Stimulated activated CD4-positive, alpha-beta T cell treated with anti-CD3 and anti-CD28 coated beads, Interleukin-12 subunit alpha, Interleukin-12 subunit beta, amount 100 ng/mL, for 48 hours (primary cell): ENCODE measurements around the gene CLSTN3.

Experiments
- DNase-seq, 3 donors: peaks; one replicate each; pipeline ENCODE4 v3.0.0-alpha.2; 2020; ENCODE audit warnings: low read depth in 2 of 3, low spot score in 1 of 3

Gene CLSTN3

GRCh38 chr12:7129872-7130691 lies at the start of gene CLSTN3:
TSS of gene CLSTN3 (plus strand) at chr12:7130371. CDS start at chr12:7130649, 278 bp downstream.
- peak; percentile 68 to 73 (median 72) for DNase-seq

GRCh38 chr12:7081037-7081436 lies 49.1 kb upstream of the CLSTN3 start:
- no peak for DNase-seq

DNA sequence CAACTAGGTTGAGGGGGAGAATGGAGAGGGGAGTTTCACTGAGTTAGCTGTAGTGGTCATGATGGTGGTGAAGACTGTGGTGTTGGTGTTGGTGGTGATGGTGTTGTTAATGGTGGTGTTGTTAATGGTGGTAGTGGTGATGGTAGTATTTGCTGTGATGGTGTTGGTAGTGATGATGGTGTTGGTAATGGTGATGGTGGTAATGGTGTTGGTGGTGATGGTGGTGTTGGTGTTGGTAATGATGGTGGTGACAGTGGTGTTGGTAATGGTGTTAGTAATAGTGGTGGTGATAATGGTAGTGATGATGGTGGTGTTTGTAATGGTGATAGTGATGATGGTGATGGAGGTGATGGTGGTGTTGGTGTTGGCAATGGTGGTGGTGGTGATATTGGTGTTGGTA lies 47.0 kb upstream of the CLSTN3 start:
- DNase-seq, result no peak

- no peak for DNase-seq
Observed at GRCh38 chr12:7089196-7089871, 40.8 kb upstream of the CLSTN3 start.

GRCh38 chr12:7090222-7090998 lies 39.8 kb upstream of the CLSTN3 start:
- no peak for DNase-seq

DNA sequence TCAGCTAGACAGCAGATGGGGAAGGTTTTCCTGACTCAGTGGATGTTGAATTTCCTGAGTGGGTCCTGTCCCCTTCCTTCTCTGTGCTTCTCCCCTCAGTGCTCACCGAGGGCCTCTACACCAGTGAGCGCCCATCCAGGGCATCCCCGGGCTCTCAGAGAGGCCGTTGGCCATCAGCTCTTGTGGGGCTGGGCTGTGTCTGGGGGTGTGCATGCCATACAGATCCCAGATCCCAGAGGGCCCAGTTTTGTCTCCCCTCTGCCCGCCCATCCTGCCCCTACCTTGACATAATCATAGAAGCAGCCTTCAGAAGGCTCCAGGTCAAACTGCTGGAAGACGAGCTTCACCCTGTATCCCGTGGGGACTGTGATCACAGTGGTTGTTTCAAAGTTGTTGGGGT lies 39.0 kb upstream of the CLSTN3 start:
- no peak for DNase-seq

DNA sequence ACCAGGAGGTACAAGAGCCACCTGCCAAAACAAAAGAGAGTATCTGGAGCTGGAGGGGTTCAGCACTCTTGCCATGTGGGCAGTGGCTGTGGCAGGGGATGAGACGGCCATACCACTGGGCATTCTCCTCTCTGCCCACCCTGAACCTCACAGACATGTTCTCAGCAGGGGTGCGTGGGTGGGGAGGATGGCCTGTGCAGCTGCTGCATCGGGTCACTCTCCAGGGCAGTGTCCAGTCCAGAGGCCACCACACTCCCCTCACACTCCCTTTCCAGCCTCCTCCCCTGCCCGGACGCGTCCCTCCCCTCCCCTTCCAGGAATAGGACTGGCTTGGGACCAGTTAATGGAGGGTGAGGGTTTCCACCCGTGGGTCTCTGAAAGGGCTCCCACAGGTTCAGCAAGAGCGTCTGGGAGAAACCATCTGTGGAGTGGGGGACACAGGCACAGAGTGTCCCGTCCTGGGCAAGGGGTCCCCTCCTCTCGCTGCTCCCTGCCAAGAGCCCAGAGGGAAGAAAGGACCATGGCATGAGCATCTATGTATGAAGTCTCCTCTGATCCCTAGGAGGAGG lies 38.4 kb upstream of the CLSTN3 start:
- DNase-seq, result no peak

GRCh38 chr12:7092229-7092985 lies 37.8 kb upstream of the CLSTN3 start, which contains the start of gene C1R:
TSS of gene C1R (minus strand) at chr12:7092445. CDS start at chr12:7092388, 57 bp downstream.
- peak; percentile 45 to 72 (median 52) for DNase-seq

DNA sequence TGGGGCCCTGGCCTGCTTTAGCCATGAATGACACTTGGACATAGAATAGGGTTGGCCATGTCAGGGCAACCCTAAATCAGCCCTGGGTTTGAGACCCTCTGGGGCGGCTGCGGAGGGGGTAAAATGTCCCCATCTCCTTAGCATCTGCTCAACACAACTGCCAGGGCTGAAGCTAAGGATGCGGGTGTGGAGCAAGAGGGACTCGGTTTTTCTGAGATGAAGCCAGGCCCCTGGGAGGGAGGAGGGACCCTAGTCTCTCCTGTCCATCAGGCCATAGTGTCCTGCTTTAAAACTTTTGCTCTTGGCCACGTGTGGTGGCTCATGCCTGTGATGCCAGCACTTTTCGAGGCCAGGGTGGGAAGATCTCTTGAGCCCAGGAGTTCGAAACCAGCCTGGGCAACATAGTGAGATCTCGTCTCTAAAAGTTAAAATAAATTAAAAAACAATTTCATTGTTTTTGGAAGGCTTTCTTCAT lies 37.1 kb upstream of the CLSTN3 start:
- no peak for DNase-seq

DNA sequence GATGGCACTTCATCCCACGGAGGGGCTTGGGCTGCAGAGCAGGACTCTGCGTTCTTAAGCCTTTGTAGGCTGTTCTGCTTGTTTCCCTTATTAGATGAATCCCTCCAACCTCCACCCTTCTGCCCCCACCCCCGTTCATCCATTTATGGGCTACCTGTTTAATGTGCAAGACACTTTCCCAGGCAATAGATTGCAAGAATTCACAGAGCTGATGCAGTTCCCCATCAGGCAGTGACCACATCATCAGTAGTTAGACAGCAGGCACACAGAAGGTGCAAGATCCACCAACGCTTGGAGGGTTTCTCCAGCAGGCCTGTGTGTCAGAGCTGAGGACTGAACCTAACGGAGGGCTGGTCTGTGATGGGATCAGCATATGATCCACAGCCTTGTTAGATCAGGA lies 36.7 kb upstream of the CLSTN3 start:
- no peak for DNase-seq

DNA sequence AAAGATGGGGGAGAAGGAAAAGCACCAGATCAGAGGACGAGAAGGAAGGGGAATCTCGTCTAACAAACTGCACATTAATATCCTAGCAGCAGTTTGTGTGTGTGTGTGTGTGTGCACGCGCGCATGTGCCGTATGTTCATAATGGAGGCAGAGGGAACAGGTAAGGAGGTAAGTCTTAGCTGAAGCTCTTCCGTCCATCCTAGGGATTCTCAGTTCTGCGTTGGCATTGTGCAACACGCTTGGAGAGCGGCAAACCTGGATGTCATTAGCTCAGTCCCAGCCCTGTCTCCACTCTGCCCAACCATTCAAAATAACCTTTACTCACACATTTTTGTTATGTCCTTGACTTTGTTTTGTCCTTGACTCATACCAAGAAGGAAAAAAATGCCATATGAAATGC lies 36.3 kb upstream of the CLSTN3 start:
- no peak for DNase-seq

DNA sequence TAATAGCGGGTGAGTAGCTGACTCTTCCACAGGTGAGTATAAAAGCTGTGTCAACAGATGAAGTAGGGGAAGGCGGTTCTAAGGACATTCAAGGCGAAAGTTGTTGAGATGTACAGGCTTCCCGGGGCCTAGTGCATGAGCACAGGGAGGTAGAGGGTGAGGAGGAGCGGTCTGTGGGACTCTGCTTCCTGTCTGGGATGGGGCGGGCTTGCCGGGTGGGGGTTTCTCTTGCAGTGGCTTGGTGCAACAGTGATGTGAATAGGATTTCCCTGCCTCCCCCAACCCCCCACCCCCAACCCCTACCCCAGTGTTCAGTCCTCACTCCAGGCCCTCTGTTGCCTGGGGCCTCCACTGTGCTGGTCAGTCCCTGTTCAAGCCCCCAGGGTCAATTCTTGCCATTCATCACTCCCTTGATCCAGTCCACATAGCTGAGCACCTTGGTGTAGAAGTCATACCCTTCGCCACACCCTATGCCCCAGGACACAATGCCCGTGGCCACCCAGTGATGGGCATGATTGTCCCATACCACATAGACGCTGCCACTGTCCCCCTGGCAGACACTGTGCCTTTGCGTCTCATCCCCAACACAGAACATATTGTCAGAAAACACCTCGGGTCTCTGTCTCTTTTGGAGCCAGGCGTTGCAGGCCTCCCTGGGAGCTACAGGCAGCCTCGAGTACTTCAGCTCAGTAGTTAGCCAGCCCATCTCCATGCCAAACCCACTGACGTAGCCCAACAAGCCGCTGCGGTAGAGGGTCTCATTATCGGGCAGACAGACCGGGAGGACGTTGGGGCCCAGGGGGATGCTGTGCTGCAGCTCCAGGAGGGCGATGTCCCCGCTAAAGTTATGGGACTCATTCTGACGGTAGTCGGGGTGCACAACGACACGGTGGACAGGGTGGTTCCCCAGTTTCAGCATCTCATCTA lies 33.9 kb upstream of the CLSTN3 start:
- DNase-seq, result no peak

- no peak for DNase-seq
Observed at GRCh38 chr12:7096979-7097378, 33.2 kb upstream of the CLSTN3 start.

DNA sequence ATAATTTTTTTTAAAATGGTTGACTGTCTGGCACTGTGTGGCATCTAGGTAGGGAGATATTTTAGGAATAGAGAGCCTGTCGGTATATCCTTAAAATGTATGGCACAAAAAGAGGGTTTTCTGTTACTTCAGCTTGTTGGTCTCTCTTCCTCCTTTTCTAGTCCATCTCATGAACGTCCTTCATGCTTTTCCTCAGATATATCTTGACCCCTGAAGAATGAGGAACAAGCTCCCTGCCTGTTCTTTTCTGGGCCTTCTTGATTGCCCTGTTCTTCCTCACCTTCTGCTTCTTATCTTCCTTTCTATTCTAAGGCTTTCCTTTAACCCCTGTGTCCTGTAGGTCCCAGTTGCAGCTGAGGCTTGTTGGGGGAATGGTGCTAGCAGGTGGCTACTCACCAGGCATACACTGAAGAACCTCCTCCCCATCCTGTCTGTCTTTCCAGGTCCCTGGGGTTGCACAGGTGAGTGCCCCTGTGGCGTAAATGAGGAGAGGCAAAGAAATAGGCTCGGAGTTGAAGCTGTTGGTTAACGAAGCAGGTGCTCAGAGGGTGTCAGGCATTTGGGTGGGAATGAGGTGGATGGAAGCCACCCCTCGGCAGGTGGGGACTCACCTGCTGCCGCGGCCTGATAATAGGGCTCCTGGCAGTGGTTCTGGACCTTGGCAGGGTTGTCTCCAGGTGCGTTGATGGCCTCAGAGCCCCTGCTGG lies 30.7 kb upstream of the CLSTN3 start:
- DNase-seq, result no peak

- no peak for DNase-seq
Observed at GRCh38 chr12:7100239-7100638, 29.9 kb upstream of the CLSTN3 start.

- DNase-seq, result no peak
Observed at GRCh38 chr12:7101047-7101693, 29.0 kb upstream of the CLSTN3 start.

GRCh38 chr12:7101694-7102131 lies 28.5 kb upstream of the CLSTN3 start:
- DNase-seq, result no peak

DNA sequence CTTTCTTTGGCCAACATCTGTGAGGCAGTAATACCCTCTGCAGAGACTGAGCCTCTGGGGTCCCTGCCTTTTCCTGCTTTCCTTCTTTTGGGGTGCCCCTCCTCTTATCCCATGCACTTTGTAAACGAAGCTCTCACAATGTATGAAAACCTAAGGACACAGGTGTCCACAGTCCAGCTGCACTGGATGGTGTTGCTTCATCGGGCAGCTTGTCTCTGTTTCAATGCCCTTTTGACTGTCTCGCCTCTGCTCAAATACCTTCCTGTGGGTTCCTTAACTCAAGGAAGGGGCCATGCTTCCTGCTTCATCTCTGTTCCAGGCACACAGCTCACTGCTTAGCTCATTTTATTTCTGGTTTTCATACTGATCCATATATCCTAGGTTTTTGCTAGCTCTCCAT lies 27.6 kb upstream of the CLSTN3 start:
- no peak for DNase-seq
